Endothelial cell (in vitro differentiated cells): ENCODE results near the gene NIPAL1. TPM values are rescaled to one million over a fixed set of nuclear protein-coding genes. Genes with fewer than 3 reads are reported as not detected.

Experiments used
- DNase-seq: peaks from one replicate; pipeline ENCODE4 v3.0.0; 2021; ENCODE audit warnings: low spot score
- H3K27ac Mint-ChIP-seq: one replicate; pipeline ENCODE4 v1.8.0; 2021; ENCODE audit warnings: mixed read lengths, inconsistent platforms; ENCODE audit not compliant: unreplicated experiment
- H3K27me3 Mint-ChIP-seq: one replicate; pipeline ENCODE4 v1.8.0; 2021; ENCODE audit warnings: mild to moderate bottlenecking, moderate library complexity, mixed read lengths, inconsistent platforms; ENCODE audit not compliant: unreplicated experiment
- H3K36me3 Mint-ChIP-seq: one replicate; pipeline ENCODE4 v1.8.0; 2021; ENCODE audit warnings: mild to moderate bottlenecking, low read depth, mixed read lengths, inconsistent platforms; ENCODE audit not compliant: unreplicated experiment
- H3K4me1 Mint-ChIP-seq: one replicate; pipeline ENCODE4 v1.8.0; 2021; ENCODE audit warnings: mild to moderate bottlenecking, mixed read lengths, inconsistent platforms; ENCODE audit not compliant: unreplicated experiment
- H3K4me3 Mint-ChIP-seq: one replicate; pipeline ENCODE4 v1.8.0; 2021; ENCODE audit warnings: mild to moderate bottlenecking, mixed read lengths, inconsistent platforms; ENCODE audit not compliant: unreplicated experiment
- H3K9me3 Mint-ChIP-seq: one replicate; pipeline ENCODE4 v1.8.0; 2021; ENCODE audit warnings: mixed read lengths, inconsistent platforms; ENCODE audit not compliant: unreplicated experiment
- CTCF ChIP-seq: fragments of 200-600 bp; sonication (generic); IDR thresholded peaks from one replicate; pipeline ENCODE4 v1.5.0; 2021; ENCODE audit warnings: antibody characterized with exemption; ENCODE audit not compliant: unreplicated experiment
- total RNA-seq: library from RNA; stranded (reverse); fragmentation: NEBNext Ultra II Directional; extraction: Animal tissue kit (Norgen Biotek cat#: 25700); gene quantifications from one replicate; pipeline ENCODE4 v1.2.1, GENCODE V29; 2021; ENCODE audit not compliant: unreplicated experiment

The NIPAL1 gene
- total RNA-seq, 1 donor from 2014 or later: 2.0 TPM

- TF ChIP-seq CTCF: no peak
- Mint-ChIP-seq H3K27ac (no peak overlapping the region), H3K36me3 (no peaks in the 10 kb centered on the region), H3K4me1 (peaks cover 9% of the 10 kb centered on the region), H3K27me3 (peaks cover 2% of the 10 kb centered on the region), H3K4me3 (no peak overlapping the region), H3K9me3 (no peaks in the 10 kb centered on the region)
- no peak for DNase-seq
These were observed 32.9 kb downstream of the NIPAL1 start for GRCh38 chr4:48049483-48049882.

GRCh38 chr4:48051078-48051477 lies 34.5 kb downstream of the NIPAL1 start:
- TF ChIP-seq CTCF: no peak
- no peak overlapping the region for H3K4me3 Mint-ChIP-seq
- H3K27ac Mint-ChIP-seq: no peak overlapping the region
- no peaks in the 10 kb centered on the region for H3K36me3 Mint-ChIP-seq
- H3K27me3 Mint-ChIP-seq: peaks cover 2% of the 10 kb centered on the region
- DNase-seq: no peak
- peaks cover 9% of the 10 kb centered on the region for H3K4me1 Mint-ChIP-seq
- no peaks in the 10 kb centered on the region for H3K9me3 Mint-ChIP-seq

- no peak for TF ChIP-seq CTCF
- no peaks in the 10 kb centered on the region for H3K27me3 Mint-ChIP-seq
- no peaks in the 10 kb centered on the region for H3K36me3 Mint-ChIP-seq
- peaks cover 5% of the 10 kb centered on the region for H3K9me3 Mint-ChIP-seq
- no peak for DNase-seq
- no peak overlapping the region for H3K4me3 Mint-ChIP-seq
- H3K4me1 Mint-ChIP-seq: peaks cover 7% of the 10 kb centered on the region
- no peak overlapping the region for H3K27ac Mint-ChIP-seq
These were observed 42.3 kb downstream of the NIPAL1 start for GRCh38 chr4:48058617-48059530.

- no peak overlapping the region for H3K27ac Mint-ChIP-seq
- no peak for TF ChIP-seq CTCF
- peaks cover 7% of the 10 kb centered on the region for H3K4me1 Mint-ChIP-seq
- no peaks in the 10 kb centered on the region for H3K36me3 Mint-ChIP-seq
- no peaks in the 10 kb centered on the region for H3K27me3 Mint-ChIP-seq
- H3K4me3 Mint-ChIP-seq: no peak overlapping the region
- DNase-seq: no peak
- peaks cover under 1% of the 10 kb centered on the region for H3K9me3 Mint-ChIP-seq
These were observed 47.8 kb downstream of the NIPAL1 start for GRCh38 chr4:48064349-48064748.

GRCh38 chr4:48065587-48066052 lies 49.0 kb downstream of the NIPAL1 start:
- DNase-seq: no peak
- no peaks in the 10 kb centered on the region for H3K9me3 Mint-ChIP-seq
- peaks cover 7% of the 10 kb centered on the region for H3K4me1 Mint-ChIP-seq
- no peaks in the 10 kb centered on the region for H3K36me3 Mint-ChIP-seq
- no peaks in the 10 kb centered on the region for H3K27me3 Mint-ChIP-seq
- TF ChIP-seq CTCF: no peak
- no peak overlapping the region for H3K4me3 Mint-ChIP-seq
- no peak overlapping the region for H3K27ac Mint-ChIP-seq
